AG04449 (cell line): ENCODE measurements around the gene XPR1.

Experiments used
- CTCF ChIA-PET: fragments of 350-600 bp; formaldehyde crosslinking; extraction: SDS; loops from one replicate; lab custom pipeline; 2021; ENCODE audit warnings: antibody characterized with exemption; lab: Yijun Ruan, JAX
- POLR2A ChIA-PET: fragments of 400-600, 350-600 bp; formaldehyde crosslinking; extraction: SDS; loops from one replicate; lab custom pipeline; 2020; ENCODE audit warnings: antibody characterized with exemption, inconsistent platforms; lab: Yijun Ruan, JAX
- DNase-seq: peaks from one replicate; pipeline ENCODE4 v3.0.0-alpha.2; 2010; ENCODE audit warnings: low read depth, low spot score
- H3K4me3 ChIP-seq: 2 replicates; pipeline ENCODE4 v1.5.1; 2011; ENCODE audit warnings: low read depth, mild to moderate bottlenecking, control low read depth, low read length
- TF ChIP-seq, protein P1 (sequence below): IDR thresholded peaks from one replicate; pipeline ENCODE4 v1.5.1; 2011; ENCODE audit warnings: mild to moderate bottlenecking, moderate library complexity, low read length, control low read depth, inconsistent platforms; ENCODE audit not compliant: insufficient read depth; ENCODE audit errors: missing control alignments

Gene XPR1

DNA sequence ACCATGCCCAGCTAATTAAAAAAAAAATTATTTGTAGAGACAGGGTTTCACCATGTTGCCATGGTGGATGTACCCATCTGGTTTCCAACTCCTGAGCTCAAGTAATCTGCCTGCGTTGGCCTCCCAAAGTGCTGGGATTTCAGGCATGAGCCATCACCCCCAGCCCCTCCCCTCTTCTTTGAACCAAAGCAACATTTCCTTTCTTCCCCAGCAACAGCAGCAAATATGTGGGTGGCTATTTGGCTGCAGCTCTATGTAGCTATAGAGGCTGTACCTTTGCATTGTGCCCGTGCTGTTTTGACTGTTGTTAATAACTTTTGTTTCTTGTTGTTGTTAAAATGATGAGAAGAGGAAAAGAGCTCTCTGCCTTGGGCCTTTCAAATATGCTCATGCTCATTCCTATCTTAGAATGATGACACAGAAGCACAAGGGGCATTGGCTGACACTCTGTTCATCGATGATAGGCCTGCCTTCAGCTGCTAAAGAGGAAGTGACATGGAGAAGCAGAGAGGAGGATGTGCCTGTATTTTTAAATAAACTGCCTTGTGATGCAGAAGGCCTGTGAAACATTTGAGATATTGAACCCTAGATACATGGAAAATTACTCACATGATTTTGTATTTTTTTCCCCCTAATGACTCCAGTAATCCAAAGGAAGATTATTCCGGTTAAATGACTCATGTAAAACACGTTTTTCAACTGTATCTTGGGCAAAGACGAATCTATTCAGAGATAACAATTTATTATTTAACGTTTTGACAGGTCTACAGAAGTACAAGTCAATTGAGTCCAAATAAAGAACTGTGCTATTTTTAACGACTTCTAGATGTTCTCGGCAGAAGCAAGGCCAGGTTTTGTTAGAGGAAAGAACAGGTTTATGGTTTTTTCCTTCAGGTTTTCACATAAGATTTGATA is 20.5 kb upstream of the XPR1 start:
- no peak overlapping the region for H3K4me3 ChIP-seq
- TF ChIP-seq, protein P1, sequence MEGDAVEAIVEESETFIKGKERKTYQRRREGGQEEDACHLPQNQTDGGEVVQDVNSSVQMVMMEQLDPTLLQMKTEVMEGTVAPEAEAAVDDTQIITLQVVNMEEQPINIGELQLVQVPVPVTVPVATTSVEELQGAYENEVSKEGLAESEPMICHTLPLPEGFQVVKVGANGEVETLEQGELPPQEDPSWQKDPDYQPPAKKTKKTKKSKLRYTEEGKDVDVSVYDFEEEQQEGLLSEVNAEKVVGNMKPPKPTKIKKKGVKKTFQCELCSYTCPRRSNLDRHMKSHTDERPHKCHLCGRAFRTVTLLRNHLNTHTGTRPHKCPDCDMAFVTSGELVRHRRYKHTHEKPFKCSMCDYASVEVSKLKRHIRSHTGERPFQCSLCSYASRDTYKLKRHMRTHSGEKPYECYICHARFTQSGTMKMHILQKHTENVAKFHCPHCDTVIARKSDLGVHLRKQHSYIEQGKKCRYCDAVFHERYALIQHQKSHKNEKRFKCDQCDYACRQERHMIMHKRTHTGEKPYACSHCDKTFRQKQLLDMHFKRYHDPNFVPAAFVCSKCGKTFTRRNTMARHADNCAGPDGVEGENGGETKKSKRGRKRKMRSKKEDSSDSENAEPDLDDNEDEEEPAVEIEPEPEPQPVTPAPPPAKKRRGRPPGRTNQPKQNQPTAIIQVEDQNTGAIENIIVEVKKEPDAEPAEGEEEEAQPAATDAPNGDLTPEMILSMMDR: no peak
- ChIA-PET CTCF (interaction anchor here (1.1 to 3.5 kb wide), 4 partner anchors 10 to 251 kb away, joined by 3 to 16 read pairs (median 5); no protein-coding TSS in a partner anchor), POLR2A (no interaction called here)
- no peak for DNase-seq

GRCh38 chr1:180612632-180613031 is 19.2 kb upstream of the XPR1 start:
- DNase-seq: no peak
- TF ChIP-seq, protein P1: no peak
- CTCF ChIA-PET: interaction anchor here (1.0 kb wide), 1 partner anchor 132 kb away, joined by 3 read pairs; no protein-coding TSS in a partner anchor
- POLR2A ChIA-PET: no interaction called here
- H3K4me3 ChIP-seq: no peak overlapping the region

DNA sequence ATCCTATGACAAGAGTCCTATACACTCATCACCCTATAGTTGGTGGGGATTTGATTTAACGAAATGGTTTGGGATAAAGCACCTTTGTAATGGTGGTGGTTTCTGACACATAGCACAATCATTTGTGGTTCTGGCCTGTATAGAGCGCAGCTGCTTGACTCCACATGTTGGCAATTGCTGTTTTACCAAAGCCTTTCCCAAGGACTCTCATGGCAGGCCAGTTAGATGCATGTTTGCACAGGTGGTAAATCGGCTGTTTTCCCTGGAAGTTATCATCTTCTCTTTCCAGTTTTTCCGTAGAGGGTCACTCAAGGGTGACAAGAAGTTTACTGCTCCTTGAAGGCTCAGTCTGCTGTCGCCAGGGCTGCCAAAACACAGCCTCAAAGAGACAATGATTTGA is 17.1 kb upstream of the XPR1 start:
- ChIA-PET POLR2A (interaction anchor here (0.7 kb wide), 1 partner anchor 129 kb away, joined by 3 read pairs; no protein-coding TSS in a partner anchor), CTCF (no interaction called here)
- H3K4me3 ChIP-seq: no peak overlapping the region
- no peak for DNase-seq
- TF ChIP-seq, protein P1: no peak

DNA sequence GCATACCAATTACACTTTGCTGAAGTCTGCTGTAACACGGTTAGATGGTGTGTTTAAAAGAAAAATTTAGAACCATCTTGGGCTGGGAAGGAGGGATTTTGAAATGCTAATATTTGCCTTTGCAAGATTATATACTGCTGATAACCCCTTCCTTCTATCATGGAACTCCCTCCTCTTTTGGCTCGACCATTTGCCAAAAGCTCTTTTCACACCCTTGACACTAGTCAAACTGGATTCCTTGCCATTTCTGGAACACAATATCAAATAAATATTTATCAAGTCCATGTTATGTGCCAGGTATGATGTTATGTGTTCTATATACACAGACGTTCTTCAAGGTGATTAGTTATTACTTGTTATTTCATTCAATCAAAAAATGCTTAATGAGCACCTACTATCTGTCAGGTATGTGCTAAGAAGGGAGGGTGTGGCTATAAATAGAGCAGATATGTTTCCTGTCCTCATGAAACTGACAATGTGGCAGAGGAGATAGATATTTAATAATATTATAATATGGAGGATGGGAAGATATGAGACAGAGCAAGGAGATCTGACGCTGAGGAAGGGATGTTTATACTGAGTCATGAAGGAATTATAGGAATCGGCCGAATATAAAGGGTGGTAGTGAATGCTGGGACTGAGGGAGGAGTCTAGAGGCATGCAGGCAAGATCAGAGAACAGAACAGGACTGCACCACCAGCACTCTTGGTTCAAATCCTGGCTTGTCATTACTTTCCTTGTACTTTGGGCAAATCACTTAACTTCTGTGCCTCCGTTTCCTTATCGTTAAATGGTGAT is 16.1 kb upstream of the XPR1 start:
- TF ChIP-seq, protein P1: no peak
- ChIA-PET POLR2A (no interaction called here), CTCF (interaction anchor here (1.5 to 1.7 kb wide), 2 partner anchors 16 to 83 kb away, joined by 4 to 7 read pairs; partner anchors contain the start of gene XPR1)
- H3K4me3 ChIP-seq: no peak overlapping the region
- DNase-seq: no peak

GRCh38 chr1:180616439-180616838 is 15.4 kb upstream of the XPR1 start:
- ChIA-PET POLR2A (no interaction called here), CTCF (interaction anchor here (1.5 to 1.7 kb wide), 2 partner anchors 15 to 83 kb away, joined by 4 to 7 read pairs; partner anchors contain the start of gene XPR1)
- H3K4me3 ChIP-seq: no peak overlapping the region
- DNase-seq: no peak
- TF ChIP-seq, protein P1: no peak
